Activated gamma-delta T cell treated with anti-CD3 and anti-CD28 coated beads, Interleukin-2, amount 50 U/mL, for 16 hours (primary cell): ENCODE results near the gene DTL.

Experiments used
- DNase-seq: peaks from one replicate; pipeline ENCODE4 v3.0.0-alpha.2; 2020; ENCODE audit warnings: low read depth

The DTL gene

DNA sequence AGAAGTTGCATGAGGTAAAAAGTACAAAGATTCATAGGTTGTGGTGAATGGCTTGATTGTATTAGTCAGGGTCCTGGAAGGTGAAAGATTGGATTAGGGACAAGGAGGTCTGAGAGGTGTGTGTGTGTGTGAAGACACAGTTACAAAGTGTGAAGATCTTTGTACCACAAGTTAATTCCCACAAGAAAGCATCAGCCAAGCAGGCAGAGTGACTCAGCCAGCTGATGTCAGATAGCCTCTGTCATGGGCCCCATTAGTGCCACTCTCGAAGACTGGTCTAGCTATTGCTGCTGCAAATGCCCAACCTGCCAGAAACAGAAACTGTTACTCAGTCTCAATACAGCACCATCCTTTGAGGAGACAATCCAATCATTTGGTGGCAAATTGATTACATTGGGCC lies 96.5 kb downstream of the DTL start:
- DNase-seq, result no peak

DNA sequence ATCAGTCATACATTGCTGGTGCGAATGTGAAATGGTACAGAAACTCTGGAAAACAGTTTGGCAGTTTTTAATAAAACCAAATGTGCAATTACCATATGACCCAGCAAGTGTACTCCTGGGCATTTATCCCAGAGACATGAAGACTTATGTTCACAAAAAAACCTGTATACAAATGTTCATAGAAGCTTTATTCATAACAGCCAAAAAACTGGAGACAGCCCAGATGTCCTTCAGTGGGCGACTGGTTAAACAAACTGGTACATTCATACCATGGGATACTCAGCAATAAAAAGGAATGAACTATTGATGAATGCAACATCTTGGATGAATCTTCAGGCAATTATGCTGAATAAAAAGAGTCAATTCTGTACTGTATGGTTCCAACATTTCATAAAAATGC lies 97.8 kb downstream of the DTL start:
- no peak for DNase-seq

- DNase-seq, result no peak
Measured at GRCh38 chr1:212135166-212135565, 99.6 kb downstream of the DTL start.

GRCh38 chr1:212137854-212138253 lies 102.3 kb downstream of the DTL start:
- DNase-seq, result no peak

GRCh38 chr1:212138457-212138856 lies 102.9 kb downstream of the DTL start:
- DNase-seq, result no peak

GRCh38 chr1:212139526-212140135 lies 104.1 kb downstream of the DTL start:
- DNase-seq, result no peak

GRCh38 chr1:212141404-212141803 lies 105.9 kb downstream of the DTL start:
- DNase-seq, result no peak

- no peak for DNase-seq
Measured at GRCh38 chr1:212142883-212143530, 107.5 kb downstream of the DTL start.

GRCh38 chr1:212147581-212148033 lies 112.1 kb downstream of the DTL start:
- no peak for DNase-seq

DNA sequence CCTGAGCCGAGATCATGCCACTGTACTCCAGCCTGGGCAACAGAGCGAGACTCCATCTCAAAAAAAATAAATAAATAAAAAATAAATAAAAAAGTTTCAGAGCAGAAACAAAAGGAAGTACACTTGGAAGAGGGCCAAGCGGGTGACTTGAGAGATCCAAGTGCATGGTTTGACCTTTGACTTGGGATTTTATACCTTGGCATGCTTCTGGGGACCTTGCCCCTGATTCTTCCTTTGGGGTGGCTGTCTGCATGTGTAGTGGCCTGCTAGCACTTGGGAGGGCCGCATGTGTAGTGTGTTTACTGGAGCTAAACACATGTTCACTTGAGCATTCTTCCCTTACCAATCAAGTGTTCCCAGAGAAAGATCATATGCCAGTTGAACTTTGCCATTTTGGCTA lies 114.0 kb downstream of the DTL start:
- no peak for DNase-seq

GRCh38 chr1:212152308-212152693 lies 116.8 kb downstream of the DTL start:
- DNase-seq, result no peak

DNA sequence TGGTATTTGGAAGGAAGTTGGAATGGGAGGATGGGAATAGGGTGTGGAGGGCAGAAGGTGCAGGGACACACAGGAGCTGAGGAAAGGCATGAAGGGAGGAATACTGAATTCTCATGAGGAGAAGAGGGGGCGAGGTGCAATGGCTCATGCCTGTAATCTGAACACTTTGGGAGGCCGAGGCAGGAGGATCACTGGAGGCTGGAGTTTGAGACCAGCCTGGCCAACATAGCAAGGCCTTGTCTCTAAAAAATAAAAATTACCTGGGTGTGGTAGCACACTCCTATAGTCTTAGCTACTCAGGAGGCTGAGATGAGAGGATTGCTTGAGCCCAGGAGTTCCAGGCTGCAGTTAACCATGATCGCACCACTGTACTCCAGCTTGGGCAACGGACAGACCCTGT lies 117.3 kb downstream of the DTL start:
- DNase-seq, result no peak

GRCh38 chr1:212153635-212154034 lies 118.1 kb downstream of the DTL start:
- DNase-seq, result no peak
